NCI-H446 (cell line): ENCODE measurements around the gene SLC25A39.

Source experiments
- DNase-seq, 2 experiments: peaks; one replicate each; lab custom pipeline; 2025; lab: John Stamatoyannopoulos, UW

SLC25A39 gene

DNA sequence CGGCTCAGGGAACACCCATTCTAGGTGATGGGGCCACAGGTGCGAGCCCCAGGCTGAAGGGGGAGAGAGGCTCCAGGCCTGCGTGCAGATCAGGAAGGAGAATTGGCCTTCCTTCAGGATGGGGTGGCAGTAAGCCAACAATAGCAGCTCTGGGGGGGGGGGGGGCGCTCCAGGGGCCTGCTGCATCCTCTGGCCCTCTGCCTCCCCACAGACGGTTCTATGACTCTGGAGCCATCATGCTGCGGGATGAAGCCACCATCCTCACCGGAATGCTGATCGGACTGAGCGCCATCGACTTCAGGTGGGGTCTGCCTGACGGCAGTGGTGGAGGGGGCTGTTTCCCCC lies 10.1 kb downstream of the SLC25A39 start:
- DNase-seq = no peak

DNA sequence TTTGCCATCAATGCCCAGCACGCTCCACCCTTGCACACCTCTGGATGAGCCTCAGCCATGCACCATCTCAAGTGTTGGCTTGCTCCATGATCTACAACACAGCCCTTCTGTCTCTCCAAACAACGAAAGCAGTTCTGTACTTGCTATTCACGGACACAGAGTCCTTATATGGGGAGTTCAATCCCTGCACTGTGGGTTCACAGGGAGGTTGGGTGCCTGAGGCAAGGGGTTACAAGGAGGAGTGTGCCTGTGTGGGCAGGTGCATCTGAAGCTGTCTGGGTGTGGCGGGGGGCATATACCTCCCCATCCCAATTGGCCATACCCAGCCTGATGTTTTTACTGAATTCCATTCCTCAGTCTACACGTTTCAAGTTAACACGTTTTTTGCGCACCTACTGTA lies 10.6 kb downstream of the SLC25A39 start:
- no peak for DNase-seq

- no peak for DNase-seq
Measured at GRCh38 chr17:44312396-44313104, 12.1 kb downstream of the SLC25A39 start.

- no peak for DNase-seq
Measured at GRCh38 chr17:44311562-44312181, 13.0 kb downstream of the SLC25A39 start.

DNA sequence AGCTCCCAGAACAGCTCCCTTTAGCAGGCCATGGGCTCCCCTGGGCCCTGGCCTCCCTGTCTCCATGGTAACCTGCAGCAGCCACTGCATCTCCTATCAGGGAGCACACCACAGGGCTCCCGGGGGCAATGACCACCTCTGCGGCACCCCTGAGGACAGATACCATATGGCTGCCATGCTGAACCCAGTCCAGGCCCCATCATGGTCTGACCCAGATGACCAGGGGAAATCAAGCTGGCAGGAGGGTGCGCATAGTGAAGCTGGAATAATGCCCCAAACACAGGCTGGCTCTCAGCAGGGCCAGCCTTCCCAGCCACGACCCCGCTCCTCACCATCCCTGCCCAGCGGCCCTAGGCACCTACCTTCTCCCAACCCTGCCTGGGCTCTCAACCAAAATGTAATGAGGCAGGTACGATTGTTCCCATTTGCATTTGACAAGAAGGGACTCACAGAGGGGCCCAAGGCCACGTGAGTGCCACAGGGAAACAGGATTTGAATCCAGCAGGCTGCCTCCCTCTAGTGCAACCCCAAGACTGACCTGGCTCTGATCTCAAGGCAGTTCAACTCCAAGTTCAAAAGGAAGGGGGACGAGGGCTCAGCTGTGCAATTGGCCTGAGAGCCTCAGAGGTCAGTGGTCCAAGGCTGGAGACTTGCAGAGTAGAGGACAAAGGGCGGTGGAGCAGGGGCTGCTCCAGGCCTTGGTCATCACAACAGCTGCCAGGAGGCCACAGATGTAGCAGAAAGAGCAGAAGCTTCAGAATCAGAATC lies 13.8 kb downstream of the SLC25A39 start:
- DNase-seq = no peak

GRCh38 chr17:44310188-44310587 lies 14.4 kb downstream of the SLC25A39 start:
- no peak for DNase-seq

GRCh38 chr17:44309472-44309871 lies 15.2 kb downstream of the SLC25A39 start:
- DNase-seq = no peak

DNA sequence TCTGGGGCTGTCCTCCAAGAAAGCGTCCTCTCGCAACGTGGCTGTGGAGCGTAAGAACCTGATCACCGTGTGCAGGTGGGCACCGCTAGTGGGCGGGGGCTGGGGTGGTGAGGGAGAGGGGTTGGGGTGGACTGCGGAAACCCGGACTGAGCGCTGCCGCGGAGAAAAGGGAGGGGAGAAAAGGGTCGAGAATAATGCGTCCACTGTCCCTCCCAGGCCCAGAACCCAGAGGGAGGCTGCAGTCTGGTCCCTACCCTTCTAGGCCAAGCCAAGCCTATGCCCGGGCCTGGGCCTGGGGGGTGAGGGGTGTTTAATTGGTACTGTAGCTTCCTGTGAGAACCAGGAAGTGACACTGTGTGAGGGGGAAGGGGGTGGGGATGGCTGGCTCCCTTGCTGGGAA lies 15.8 kb downstream of the SLC25A39 start:
- no peak for DNase-seq

GRCh38 chr17:44308320-44308818 lies 16.3 kb downstream of the SLC25A39 start, which contains the start of gene RUNDC3A:
TSS of gene RUNDC3A (plus strand) at chr17:44308601. CDS start at chr17:44308833, 232 bp downstream.
- peak; percentile 69 to 89 for DNase-seq

DNA sequence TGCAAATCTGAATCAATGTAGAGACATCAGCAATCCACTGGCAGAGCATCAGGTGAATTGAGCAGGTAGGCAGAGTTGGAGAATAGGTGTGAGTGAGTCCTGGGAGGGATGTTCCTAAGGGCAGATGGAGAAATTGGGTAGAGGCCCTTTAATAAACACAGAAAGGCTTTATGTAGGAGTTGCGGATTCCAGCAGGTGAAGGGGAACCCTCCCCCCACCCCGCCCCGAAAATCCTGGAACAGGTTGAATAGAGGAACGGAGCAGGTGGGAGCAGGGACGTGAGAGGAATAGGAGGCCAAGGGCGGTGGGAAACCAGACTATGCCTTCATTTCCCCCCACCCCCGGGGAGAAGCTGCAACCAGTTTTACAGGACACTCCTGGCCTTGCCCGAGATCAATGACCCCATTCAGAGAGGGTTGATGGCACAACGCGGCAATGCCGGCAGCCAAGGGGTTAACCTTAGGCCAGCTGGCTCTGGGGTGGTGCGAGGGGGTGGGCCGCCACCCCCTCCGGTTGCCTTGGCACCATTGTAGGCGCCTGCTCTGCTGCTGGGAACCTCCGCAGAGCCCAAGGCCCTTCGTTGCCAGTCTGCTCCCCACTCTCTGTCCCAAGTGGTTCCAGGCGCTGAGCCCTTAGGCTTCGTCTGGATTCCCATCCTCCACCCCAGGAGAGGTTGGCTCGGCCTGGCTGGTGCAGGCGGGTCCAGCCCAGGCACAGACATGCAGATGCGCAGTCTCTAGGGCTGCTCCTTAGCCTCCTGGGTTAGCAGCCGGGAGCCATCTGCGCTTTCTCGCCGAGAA lies 17.0 kb downstream of the SLC25A39 start:
- DNase-seq = peak; percentile 72 to 83

- peak; percentile 17 to 54 for DNase-seq
Measured at GRCh38 chr17:44304651-44305050, 20.0 kb downstream of the SLC25A39 start.

DNA sequence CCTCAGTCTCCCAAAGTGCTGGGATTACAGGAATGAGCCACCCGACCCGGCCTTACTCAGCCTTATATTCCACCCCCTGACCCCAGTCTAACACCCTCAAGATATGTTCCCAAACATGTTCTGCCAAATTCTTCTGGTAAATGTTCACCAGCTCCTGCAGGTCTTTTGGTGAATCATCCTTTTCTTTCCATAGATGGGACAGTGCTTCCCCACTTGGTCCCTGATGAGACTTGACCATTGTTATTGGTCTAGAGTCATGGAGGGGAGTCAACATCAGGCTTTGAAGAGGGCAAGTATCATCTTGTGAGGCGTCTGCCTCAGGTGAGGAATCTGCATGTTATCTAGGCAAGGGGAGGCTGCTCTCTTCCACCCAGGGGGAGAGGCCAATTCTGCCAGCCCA lies 26.6 kb downstream of the SLC25A39 start:
- no peak for DNase-seq

DNA sequence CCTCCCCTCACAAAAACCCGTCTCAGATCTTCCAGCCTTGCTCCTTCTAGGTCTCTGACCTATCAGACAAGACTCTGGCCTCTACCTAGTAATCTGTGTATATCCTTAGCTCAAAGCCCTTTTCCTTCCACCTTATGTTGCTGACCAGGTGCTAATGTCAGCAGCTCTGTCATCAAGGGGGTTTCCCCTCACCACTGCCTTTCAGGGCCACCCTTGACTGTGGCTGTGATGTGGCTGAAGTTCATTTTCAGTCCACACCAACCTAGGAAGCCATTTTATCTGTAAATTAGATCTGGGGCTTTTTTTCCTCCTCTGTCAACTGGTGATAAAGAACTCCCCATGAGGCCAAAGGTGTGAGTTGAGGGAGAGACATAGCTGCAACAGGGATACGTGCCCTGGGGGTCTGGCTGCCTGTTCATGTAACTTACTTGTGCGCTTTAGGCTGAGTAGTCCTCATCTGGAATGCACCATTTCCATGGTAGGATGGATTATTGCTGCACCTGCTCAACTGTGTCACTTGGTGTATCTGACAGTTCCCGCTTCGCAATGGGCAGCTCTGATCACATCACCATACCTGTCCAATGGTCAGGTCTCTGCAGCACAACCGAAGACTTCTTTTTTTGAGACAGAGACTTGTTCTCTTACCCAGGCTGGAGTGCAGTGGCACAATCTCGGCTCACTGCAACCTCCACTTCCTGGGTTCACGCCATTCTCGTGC lies 31.0 kb downstream of the SLC25A39 start:
- no peak for DNase-seq

GRCh38 chr17:44287651-44288050 lies 37.0 kb downstream of the SLC25A39 start:
- DNase-seq = no peak

GRCh38 chr17:44284024-44284400 lies 40.6 kb downstream of the SLC25A39 start:
- no peak for DNase-seq

GRCh38 chr17:44283344-44284023 lies 41.1 kb downstream of the SLC25A39 start:
- DNase-seq = no peak

DNA sequence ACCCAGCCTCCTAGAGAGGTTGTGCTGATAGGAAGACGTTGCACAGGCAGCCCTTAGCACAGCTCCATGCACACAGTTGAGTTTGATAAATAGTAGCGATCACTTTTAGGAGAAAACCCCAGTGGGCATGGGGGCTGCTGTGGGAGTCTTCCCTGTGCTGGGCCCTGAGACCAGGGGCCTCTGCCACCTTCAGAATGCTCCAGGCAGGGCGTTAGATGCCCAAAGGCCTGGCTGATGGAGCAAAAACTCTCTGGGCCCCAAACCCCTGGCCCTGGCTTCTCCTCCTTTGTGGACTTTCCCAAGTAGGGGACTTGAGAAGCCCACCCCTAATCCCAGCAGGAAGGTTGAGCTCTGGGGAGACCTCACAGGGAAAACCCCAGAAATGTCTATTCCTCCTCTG lies 42.4 kb downstream of the SLC25A39 start:
- no peak for DNase-seq

GRCh38 chr17:44281570-44281969 lies 43.1 kb downstream of the SLC25A39 start:
- DNase-seq = no peak

- DNase-seq = no peak
Measured at GRCh38 chr17:44280392-44280937, 44.2 kb downstream of the SLC25A39 start.

GRCh38 chr17:44279666-44280391 lies 44.8 kb downstream of the SLC25A39 start:
- DNase-seq = no peak
